NK-92 (cell line): Measurements from ENCODE around the gene MST1.

Source experiments
- DNase-seq: peaks from one replicate; lab custom pipeline; 2025; ENCODE audit not compliant: unreplicated experiment; lab: John Stamatoyannopoulos, UW

The MST1 gene

DNA sequence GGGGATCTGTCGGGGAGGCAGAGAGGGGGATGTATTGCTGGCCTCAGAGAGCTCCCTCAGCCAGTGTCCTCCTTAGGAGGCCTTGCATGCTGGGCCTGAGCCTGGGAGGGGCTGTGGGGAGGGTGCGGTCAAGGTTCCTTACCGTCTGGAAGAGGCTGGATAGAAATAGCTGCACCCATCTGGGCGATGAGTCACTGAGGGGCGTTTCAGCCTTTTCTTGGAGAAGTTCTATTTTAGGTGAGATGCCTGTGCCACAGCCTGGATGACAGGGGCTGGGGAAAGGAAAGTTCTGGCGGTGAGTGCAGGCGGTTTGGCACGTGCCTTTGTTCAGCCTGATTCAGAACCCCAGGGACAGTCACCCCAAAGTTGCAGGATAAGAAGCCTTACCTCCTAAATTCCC is 50.8 kb downstream of the MST1 start:
- DNase-seq, result no peak

DNA sequence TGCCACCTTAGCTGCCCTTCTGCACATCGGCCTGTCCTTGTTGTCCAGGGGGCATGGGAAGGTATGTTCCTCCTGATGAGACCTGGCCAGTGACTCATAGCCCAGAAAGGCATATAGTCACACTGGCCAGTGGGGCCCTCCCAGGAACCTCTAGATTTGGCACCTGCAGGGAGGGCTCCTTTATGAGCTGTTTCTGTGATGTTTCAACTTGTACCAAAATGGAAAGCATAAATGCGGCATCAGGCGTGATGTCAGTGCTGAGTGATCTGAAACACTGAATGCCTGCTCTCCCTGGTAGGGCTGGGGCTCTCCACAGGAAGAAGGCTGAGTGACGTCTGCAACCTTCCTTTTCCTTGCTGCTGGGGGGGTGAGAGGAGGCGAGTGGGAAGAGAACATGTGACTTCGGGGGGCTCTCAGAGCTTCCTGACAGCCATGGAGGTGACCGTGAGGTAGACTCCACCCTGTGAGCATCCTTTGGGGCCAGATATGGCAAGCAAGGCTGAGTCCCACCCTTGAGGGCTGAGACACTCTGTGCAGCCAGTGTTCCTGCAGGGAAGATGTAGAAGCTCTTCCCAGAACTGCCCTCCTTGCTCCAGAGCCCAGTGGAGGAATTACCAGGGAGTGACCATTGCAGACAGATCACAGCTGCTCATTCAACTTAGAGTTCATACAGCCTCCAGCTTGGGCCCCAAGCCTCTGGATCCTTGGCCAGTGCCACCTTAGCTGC is 52.2 kb downstream of the MST1 start:
- no peak for DNase-seq

DNA sequence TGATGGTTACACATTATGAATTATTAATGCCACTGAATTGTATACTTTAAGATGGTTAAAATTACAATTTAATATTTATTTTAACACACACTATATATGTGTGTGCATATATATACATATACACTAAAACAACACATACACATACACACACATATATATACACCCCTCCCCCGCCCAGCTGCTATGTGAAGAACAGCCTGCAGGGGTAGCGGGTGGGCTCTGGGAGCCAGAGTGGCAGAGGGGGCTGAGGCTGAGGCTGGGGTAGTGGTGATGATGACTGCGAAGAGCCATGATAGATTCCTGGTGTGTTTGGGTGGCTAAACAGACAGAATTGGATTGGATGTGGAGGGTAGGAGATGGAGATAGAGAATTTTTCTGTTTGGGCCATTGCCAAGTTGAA is 54.5 kb downstream of the MST1 start:
- no peak for DNase-seq
